A673 (cell line): ENCODE measurements around the gene ANKRD35.

Experiments
- EZH2 ChIP-seq: fragments of 200-600 bp; sonication (generic); IDR thresholded peaks from 2 replicates; pipeline ENCODE4 v1.6.1; 2017; ENCODE audit warnings: borderline replicate concordance, low read depth, mild to moderate bottlenecking, mixed read lengths, antibody characterized with exemption, low read length; ENCODE audit not compliant: poor library complexity, severe bottlenecking
- TF ChIP-seq, protein P1 (sequence below): fragments of 300-800, 200-600 bp; sonication (generic); conservative IDR thresholded peaks from 2 replicates; pipeline ENCODE4 v1.5.1; 2017; ENCODE audit warnings: low read depth, mild to moderate bottlenecking, antibody characterized with exemption, low read length, moderate library complexity, mixed read lengths

DNA sequence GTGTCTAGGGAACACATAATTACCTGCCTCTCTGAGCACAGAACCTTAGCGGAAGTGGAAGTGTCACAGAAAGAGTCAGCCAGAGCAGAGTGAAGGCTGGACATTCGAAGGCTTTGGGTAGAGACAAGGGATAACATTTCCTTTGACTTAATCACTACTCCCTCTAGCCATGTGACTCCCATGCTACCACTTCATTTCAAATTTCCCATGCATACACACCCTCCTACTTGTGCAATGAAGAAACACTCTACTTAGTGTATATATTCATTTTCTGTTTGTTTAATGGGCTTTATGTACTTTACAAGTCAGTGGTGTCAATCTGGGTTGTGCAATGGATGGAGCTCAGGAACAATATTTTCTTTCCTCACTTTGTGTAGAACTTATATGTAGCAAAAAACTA lies 6.9 kb downstream of the ANKRD35 start:
- TF ChIP-seq, protein P1, sequence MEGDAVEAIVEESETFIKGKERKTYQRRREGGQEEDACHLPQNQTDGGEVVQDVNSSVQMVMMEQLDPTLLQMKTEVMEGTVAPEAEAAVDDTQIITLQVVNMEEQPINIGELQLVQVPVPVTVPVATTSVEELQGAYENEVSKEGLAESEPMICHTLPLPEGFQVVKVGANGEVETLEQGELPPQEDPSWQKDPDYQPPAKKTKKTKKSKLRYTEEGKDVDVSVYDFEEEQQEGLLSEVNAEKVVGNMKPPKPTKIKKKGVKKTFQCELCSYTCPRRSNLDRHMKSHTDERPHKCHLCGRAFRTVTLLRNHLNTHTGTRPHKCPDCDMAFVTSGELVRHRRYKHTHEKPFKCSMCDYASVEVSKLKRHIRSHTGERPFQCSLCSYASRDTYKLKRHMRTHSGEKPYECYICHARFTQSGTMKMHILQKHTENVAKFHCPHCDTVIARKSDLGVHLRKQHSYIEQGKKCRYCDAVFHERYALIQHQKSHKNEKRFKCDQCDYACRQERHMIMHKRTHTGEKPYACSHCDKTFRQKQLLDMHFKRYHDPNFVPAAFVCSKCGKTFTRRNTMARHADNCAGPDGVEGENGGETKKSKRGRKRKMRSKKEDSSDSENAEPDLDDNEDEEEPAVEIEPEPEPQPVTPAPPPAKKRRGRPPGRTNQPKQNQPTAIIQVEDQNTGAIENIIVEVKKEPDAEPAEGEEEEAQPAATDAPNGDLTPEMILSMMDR, result no peak
- no peak for TF ChIP-seq EZH2
